Mucosa of rectum (tissue), 2 donors: Measurements from ENCODE around the gene CYTH1.

Source experiments
- H3K27ac ChIP-seq, 2 donors: one replicate each; pipeline ENCODE4 v1.7.0; 2013; ENCODE audit warnings: inconsistent platforms in 2 of 2, low read depth in 2 of 2, low read length in 2 of 2
- H3K27me3 ChIP-seq, 2 donors: one replicate each; pipeline ENCODE4 v1.7.0; 2013; ENCODE audit warnings: low read length in 2 of 2; ENCODE audit not compliant: control insufficient read depth in 2 of 2, insufficient read depth in 2 of 2
- H3K36me3 ChIP-seq, 2 donors: one replicate each; pipeline ENCODE4 v1.7.0; 2013; ENCODE audit warnings: low read length in 2 of 2; ENCODE audit not compliant: control insufficient read depth in 2 of 2, insufficient read depth in 2 of 2
- H3K4me1 ChIP-seq, 2 donors: one replicate each; pipeline ENCODE4 v1.7.0; 2013; ENCODE audit warnings: low read length in 2 of 2, mild to moderate bottlenecking in 1 of 2; ENCODE audit not compliant: control insufficient read depth in 2 of 2, insufficient read depth in 2 of 2
- H3K4me3 ChIP-seq, 2 donors: one replicate each; pipeline ENCODE4 v1.7.0; 2013; ENCODE audit warnings: low read length in 2 of 2
- H3K9ac ChIP-seq, 2 donors: one replicate each; pipeline ENCODE4 v1.7.0; 2013; ENCODE audit warnings: low read length in 2 of 2, low read depth in 1 of 2, mild to moderate bottlenecking in 1 of 2
- H3K9me3 ChIP-seq, 2 donors: one replicate each; pipeline ENCODE4 v1.7.0; 2013; ENCODE audit warnings: low read length in 2 of 2; ENCODE audit not compliant: control insufficient read depth in 2 of 2
- donor health status: healthy.
- donor health status: Normal muscosa, but diverticular disease.

The CYTH1 gene

GRCh38 chr17:78714534-78714933 is 67.5 kb downstream of the CYTH1 start:
- Histone ChIP-seq H3K9me3 (no peaks in the 10 kb centered on the region), H3K36me3 (peaks cover 0 to under 1% of the 10 kb centered on the region in 2 donors), H3K4me3 (no peak overlapping the region), H3K27me3 (no peaks in the 10 kb centered on the region), H3K4me1 (peaks cover 37 to 41% of the 10 kb centered on the region in 2 donors), H3K27ac (no peak overlapping the region), H3K9ac (no peak overlapping the region)

GRCh38 chr17:78712043-78712442 is 70.0 kb downstream of the CYTH1 start:
- H3K27me3 ChIP-seq, result no peaks in the 10 kb centered on the region
- H3K4me1 ChIP-seq, result peaks cover 18 to 24% of the 10 kb centered on the region in 2 donors
- H3K9ac ChIP-seq, result no peak overlapping the region
- no peaks in the 10 kb centered on the region for H3K9me3 ChIP-seq
- peaks cover 13 to 17% of the 10 kb centered on the region in 2 donors for H3K36me3 ChIP-seq
- no peak overlapping the region for H3K4me3 ChIP-seq
- no peak overlapping the region for H3K27ac ChIP-seq

GRCh38 chr17:78710607-78711006 is 71.5 kb downstream of the CYTH1 start:
- H3K27me3 ChIP-seq, result no peaks in the 10 kb centered on the region
- peaks cover 25 to 27% of the 10 kb centered on the region in 2 donors for H3K36me3 ChIP-seq
- H3K4me1 ChIP-seq, result peaks cover 4 to 12% of the 10 kb centered on the region in 2 donors
- H3K4me3 ChIP-seq, result no peak overlapping the region
- no peak overlapping the region for H3K27ac ChIP-seq
- H3K9ac ChIP-seq, result no peak overlapping the region
- H3K9me3 ChIP-seq, result no peaks in the 10 kb centered on the region

GRCh38 chr17:78709751-78710181 is 72.3 kb downstream of the CYTH1 start:
- H3K9me3 ChIP-seq, result no peaks in the 10 kb centered on the region
- no peaks in the 10 kb centered on the region for H3K27me3 ChIP-seq
- peaks cover 34% of the 10 kb centered on the region in 2 donors for H3K36me3 ChIP-seq
- peaks cover 3 to 6% of the 10 kb centered on the region in 2 donors for H3K4me1 ChIP-seq
- no peak overlapping the region for H3K27ac ChIP-seq
- no peak overlapping the region for H3K9ac ChIP-seq
- H3K4me3 ChIP-seq, result no peak overlapping the region

- Histone ChIP-seq H3K4me1 (peaks cover 3 to 6% of the 10 kb centered on the region in 2 donors), H3K9ac (no peak overlapping the region), H3K27me3 (no peaks in the 10 kb centered on the region), H3K9me3 (no peaks in the 10 kb centered on the region), H3K4me3 (no peak overlapping the region), H3K36me3 (peaks cover 34% of the 10 kb centered on the region in 2 donors), H3K27ac (no peak overlapping the region)
Measured at GRCh38 chr17:78709119-78709681, 72.9 kb downstream of the CYTH1 start.

GRCh38 chr17:78708510-78708973 is 73.5 kb downstream of the CYTH1 start:
- H3K9me3 ChIP-seq, result no peaks in the 10 kb centered on the region
- peaks cover 37% of the 10 kb centered on the region in 2 donors for H3K36me3 ChIP-seq
- H3K9ac ChIP-seq, result no peak overlapping the region
- H3K4me3 ChIP-seq, result no peak overlapping the region
- H3K4me1 ChIP-seq, result peaks cover 3 to 6% of the 10 kb centered on the region in 2 donors
- H3K27me3 ChIP-seq, result no peaks in the 10 kb centered on the region
- H3K27ac ChIP-seq, result no peak overlapping the region

- no peak overlapping the region for H3K4me3 ChIP-seq
- H3K27ac ChIP-seq, result no peak overlapping the region
- no peaks in the 10 kb centered on the region for H3K9me3 ChIP-seq
- H3K9ac ChIP-seq, result no peak overlapping the region
- H3K27me3 ChIP-seq, result no peaks in the 10 kb centered on the region
- peaks cover 3 to 6% of the 10 kb centered on the region in 2 donors for H3K4me1 ChIP-seq
- H3K36me3 ChIP-seq, result peaks cover 37 to 39% of the 10 kb centered on the region in 2 donors
Measured at GRCh38 chr17:78707923-78708322, 74.2 kb downstream of the CYTH1 start.

GRCh38 chr17:78707016-78707415 is 75.1 kb downstream of the CYTH1 start:
- Histone ChIP-seq H3K27me3 (no peaks in the 10 kb centered on the region), H3K36me3 (peaks cover 42% of the 10 kb centered on the region in 2 donors), H3K9ac (no peak overlapping the region), H3K4me3 (no peak overlapping the region), H3K27ac (no peak overlapping the region), H3K4me1 (peaks cover 3 to 6% of the 10 kb centered on the region in 2 donors), H3K9me3 (no peaks in the 10 kb centered on the region)

- Histone ChIP-seq H3K27me3 (no peaks in the 10 kb centered on the region), H3K4me3 (no peak overlapping the region), H3K4me1 (peaks cover 3 to 6% of the 10 kb centered on the region in 2 donors), H3K9me3 (no peaks in the 10 kb centered on the region), H3K27ac (no peak overlapping the region), H3K9ac (no peak overlapping the region), H3K36me3 (peaks cover 47 to 48% of the 10 kb centered on the region in 2 donors)
Measured at GRCh38 chr17:78706271-78706915, 75.7 kb downstream of the CYTH1 start.

GRCh38 chr17:78705071-78705470 is 77.0 kb downstream of the CYTH1 start:
- Histone ChIP-seq H3K36me3 (peaks cover 53 to 55% of the 10 kb centered on the region in 2 donors), H3K4me3 (no peak overlapping the region), H3K4me1 (peaks cover 3 to 6% of the 10 kb centered on the region in 2 donors), H3K27ac (no peak overlapping the region), H3K27me3 (no peaks in the 10 kb centered on the region), H3K9me3 (no peaks in the 10 kb centered on the region), H3K9ac (no peak overlapping the region)
